OCI-M2 (cell line): ENCODE measurements around the gene MME.
"Not testable (repeated sequence)": the region's sequence is repeated elsewhere in the genome, so short reads cannot be mapped to it uniquely, and the experiment has no call there.

Experiments used
- DNase-seq: peaks from one replicate; lab custom pipeline; 2025; ENCODE audit not compliant: unreplicated experiment; lab: John Stamatoyannopoulos, UW

MME gene

GRCh38 chr3:155083313-155083905 lies 3.3 kb downstream of the MME start:
- DNase-seq, result no peak

GRCh38 chr3:155084567-155084966 lies 4.4 kb downstream of the MME start:
- DNase-seq, result no peak

DNA sequence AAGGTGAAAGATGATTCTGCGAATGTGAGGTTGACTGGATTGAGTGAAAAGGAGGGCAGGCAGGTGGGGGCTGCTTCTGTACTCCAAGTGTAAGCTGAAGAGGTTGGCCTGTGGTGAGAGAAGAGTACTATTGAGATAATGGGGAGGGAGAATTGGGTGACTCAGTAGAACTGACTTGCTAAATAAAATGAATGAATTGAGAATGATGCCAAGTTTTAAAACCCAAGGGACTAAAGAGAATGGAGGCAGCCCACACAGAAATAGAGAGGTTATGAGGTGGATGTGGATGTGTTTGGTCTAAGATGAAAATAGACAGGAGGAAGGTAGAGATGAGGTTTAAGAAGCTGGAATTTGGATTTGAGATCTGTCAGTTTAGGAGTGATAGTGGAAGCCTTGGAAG lies 5.9 kb downstream of the MME start:
- no peak for DNase-seq

GRCh38 chr3:155088706-155089345 lies 8.7 kb downstream of the MME start:
- DNase-seq, result no peak

GRCh38 chr3:155089495-155089894 lies 9.4 kb downstream of the MME start:
- no peak for DNase-seq

DNA sequence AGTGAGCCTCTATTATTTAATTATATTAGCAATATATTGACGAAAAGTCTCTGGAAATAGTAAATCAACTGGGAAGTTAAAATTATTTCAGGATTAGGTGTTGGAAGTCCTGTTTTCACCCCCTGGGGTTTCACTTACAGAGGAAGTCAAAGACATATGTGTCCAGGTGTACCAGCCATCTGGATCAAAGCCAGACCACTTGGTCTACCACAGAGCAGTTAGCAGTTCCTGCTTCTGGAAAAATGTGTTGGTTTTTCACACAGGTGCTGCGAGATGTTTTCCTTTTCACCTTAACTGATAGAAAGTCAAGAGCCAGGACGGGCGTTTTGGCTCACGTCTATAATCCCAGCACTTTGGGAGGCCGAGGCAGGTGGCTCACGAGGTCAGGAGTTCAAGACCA lies 13.1 kb downstream of the MME start:
- no peak for DNase-seq

DNA sequence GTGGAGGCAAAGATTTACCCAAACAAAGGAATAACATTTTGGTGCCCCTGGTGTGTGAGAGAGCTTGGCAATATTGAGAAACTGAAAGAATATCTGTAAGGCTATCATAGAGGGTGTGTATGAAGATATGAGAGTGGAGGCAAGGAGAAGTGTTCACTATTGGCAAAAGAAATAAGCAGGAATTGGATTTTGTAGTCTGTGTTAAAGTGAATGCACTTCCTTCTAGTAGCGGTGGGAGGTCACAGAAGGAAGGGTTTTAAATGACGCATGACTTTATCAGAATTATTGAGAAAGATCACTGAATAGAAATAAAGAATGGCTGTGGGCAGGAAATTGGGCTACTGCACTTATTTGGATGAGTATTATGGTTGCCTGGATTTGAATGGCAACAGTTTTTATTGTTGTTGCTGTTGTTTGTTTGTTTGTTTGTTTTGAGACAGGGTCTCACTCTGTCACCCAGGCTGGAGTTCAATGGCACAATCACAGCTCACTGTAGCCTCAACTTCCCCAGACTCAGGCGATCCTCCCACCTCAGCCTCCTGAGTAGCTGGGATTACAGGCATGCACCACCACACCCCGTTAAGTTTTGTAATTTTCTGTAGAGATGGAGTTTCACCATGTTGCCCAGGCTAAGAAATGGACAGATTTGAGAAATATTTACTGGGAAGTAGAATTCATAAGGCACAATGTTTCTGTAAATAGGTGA lies 16.3 kb downstream of the MME start:
- DNase-seq, result no peak

- no peak for DNase-seq
These were observed 16.9 kb downstream of the MME start for GRCh38 chr3:155097009-155097349.

GRCh38 chr3:155101398-155101797 lies 21.3 kb downstream of the MME start:
- DNase-seq, result no peak

GRCh38 chr3:155102329-155102728 lies 22.2 kb downstream of the MME start:
- no peak for DNase-seq

DNA sequence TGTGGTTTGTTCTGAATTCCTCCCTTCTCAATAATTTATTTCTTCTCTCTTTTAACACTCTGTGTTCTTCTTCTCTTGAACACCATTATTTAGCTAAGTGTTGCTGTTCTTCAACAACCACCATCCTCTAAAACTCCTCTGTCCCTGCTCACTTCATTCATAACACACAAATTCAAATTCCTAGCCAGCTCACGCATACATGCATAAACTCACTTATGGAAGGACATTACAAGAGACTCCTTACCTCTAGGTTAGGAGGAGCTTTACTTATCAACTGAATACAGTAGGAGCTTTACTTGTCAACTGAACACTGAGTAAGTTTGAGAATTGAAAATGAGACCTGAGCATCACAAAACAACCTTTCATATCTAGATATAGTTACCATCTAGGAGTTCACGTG lies 23.6 kb downstream of the MME start:
- no peak for DNase-seq

DNA sequence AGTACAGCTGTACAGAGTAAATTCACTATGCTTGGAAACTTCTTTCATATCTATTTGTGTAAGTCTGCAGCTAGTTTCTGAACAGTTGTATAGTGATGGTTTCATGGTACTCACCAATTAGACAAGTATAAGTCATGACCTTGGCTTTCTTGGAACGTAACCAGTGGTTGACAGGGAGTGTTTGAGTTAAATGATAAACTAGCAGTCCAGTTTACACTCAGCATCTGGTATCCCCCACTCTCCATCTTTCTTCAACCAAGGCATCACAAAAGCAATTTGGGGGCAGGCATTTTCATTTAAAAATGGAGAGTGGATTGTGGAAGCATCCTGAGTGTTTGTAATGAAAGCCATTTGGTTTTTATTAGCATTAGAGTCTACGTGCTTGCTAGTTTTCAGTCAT lies 26.0 kb downstream of the MME start:
- DNase-seq, result no peak

DNA sequence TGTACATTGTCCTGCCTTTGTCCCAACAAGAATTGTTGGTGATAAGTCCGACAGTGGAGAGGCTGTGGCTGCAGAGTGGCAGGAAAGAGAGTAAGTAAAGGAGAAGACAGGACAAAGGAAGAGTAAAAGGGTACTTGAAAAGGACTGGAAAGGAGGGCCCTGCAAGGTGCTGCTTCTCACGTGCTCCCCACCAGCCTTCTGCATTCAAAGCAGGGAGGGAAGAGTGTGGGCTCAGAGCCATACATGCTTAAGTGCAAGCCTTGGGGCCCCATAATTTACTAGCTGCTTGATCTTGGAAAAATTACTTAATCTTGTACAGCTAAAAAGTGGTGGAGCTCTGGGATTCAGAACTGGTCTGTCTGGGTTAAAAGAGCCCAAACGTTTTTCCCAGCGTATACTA lies 29.9 kb downstream of the MME start:
- no peak for DNase-seq

GRCh38 chr3:155110996-155111901 lies 31.1 kb downstream of the MME start:
- DNase-seq, result no peak

DNA sequence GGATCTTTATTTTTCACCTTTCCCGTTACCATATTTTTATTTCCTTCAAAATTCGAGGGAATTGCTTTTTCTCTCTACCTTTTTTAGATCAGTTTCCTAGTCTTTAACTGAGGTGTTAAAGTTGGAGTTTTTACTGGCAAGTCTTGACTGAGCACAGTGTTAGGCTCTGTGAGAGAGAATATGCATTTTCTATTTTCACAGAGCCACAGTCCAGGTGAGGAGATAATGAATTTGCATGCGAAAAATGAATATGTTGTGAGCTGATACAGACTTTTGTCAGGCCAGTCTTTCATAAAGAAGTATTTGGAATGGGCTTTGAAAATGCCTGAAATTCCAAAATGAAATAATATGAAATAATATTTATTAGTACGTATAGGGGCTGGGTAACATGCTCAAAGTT lies 31.9 kb downstream of the MME start:
- DNase-seq, result no peak

DNA sequence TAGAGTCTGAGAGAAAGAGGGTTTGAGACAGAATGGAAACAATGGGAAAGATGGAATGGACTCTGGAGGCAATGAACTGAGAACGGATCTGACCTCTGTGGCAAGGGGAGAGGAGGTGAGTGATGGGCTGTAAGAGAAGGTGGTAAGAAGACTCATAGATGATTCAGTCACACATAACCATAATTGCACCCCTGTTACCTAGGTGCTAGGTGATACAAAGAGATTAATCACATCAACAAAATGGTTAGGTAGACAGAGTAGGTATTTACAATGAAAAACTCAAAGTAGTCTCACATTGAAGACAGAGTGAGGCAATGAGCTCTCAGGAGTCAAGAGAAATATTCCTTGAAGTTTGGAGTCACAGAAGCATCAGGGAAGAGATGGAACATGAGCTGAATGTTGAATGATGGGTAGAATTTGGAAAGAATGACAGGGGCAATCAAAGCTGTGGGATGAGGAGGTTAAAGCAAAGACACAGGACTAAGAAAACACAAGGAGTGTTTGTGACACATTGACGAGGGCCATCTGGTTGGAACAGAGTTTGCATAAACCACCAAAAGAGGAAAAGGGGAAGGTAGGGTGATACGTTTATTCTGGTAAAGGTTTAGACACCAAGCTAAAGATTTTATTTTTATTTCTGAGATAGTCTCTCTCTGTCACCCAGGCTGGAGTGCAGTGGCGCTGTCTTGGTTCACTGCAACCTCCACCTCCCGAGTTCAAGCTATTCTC lies 32.7 kb downstream of the MME start:
- DNase-seq, result no peak

GRCh38 chr3:155124745-155125144 lies 44.6 kb downstream of the MME start:
- not testable (repeated sequence) for DNase-seq

DNA sequence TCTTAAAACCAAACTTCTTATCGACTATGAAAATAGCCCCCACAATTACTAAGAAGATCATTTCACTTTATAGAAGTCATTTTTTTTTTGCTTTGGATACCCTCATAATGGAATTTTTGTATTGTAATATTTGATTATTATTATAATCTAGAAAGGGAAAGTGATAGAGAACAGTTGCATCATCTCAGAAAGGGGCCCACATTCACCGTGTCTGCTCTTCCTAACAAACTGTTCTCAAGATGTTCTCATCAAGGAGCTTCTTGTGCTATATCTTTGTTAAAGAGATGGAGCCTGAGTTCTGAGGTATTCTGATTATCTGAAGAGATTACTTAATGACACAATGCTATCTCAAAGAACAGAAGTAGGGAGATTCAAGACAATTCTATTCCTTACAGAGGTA lies 49.3 kb downstream of the MME start:
- DNase-seq, result no peak

DNA sequence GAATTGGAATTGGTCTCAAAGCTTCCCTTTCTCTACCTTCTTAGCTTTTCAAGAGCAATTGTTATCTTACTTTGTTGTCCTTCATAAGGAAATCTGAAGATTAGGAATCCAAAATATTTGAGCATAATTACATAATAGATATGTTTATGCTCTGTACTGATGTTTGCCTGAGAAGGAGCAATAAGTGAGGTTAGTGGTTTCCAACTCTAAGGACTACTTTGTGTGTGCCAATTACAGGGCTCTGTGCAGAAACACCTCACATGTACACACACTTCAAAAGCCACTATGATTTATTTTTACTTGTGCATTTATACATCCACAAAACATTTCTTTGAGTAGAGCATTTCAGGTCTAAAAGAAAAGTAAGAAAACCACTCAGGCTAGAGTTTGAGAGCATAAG lies 49.9 kb downstream of the MME start:
- no peak for DNase-seq

DNA sequence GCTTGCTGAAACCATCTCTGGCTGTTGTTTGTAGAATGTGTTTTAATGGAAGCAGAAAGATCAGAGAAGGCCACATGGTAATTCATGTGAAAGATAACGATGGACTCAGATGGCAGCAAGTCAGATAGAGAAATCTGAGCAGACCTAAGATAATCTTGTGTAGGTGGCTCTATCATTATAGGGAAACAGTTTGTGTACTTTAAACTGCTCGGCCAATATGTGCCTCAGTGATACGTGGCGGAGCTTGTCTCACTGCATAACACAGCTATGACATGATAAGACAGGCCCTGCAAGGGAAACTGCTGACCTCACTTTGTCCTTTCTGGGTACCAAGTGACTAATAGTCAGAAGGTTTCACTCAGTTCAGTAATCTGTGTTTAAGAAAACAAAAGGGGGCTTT lies 51.0 kb downstream of the MME start:
- DNase-seq, result peak; percentile 26

GRCh38 chr3:155134311-155134710 lies 54.2 kb downstream of the MME start:
- not testable (repeated sequence) for DNase-seq
